ENCODE results near the gene DHRS3.

DHRS3 gene

GRCh38 chr1:12588695-12589094 is 29.3 kb downstream of the DHRS3 start:
- Mint-ChIP-seq H3K36me3 (ENCODE audit: low read depth) (peaks cover 47% of the 10 kb centered on the region), H3K27ac (no peak overlapping the region), H3K4me3 (no peak overlapping the region), H3K9me3 (no peaks in the 10 kb centered on the region), H3K27me3 (no peaks in the 10 kb centered on the region), H3K4me1 (ENCODE audit: low read depth) (peaks cover 21% of the 10 kb centered on the region)
- no peak for DNase-seq

GRCh38 chr1:12587981-12588640 is 29.9 kb downstream of the DHRS3 start:
- no peak overlapping the region for H3K4me3 Mint-ChIP-seq
- no peaks in the 10 kb centered on the region for H3K27me3 Mint-ChIP-seq
- H3K27ac Mint-ChIP-seq = peak overlapping the region; percentile 26
- DNase-seq = no peak
- no peaks in the 10 kb centered on the region for H3K9me3 Mint-ChIP-seq
- H3K36me3 Mint-ChIP-seq (ENCODE audit: low read depth) = peaks cover 44% of the 10 kb centered on the region
- peaks cover 16% of the 10 kb centered on the region for H3K4me1 Mint-ChIP-seq (ENCODE audit: low read depth)

DNA sequence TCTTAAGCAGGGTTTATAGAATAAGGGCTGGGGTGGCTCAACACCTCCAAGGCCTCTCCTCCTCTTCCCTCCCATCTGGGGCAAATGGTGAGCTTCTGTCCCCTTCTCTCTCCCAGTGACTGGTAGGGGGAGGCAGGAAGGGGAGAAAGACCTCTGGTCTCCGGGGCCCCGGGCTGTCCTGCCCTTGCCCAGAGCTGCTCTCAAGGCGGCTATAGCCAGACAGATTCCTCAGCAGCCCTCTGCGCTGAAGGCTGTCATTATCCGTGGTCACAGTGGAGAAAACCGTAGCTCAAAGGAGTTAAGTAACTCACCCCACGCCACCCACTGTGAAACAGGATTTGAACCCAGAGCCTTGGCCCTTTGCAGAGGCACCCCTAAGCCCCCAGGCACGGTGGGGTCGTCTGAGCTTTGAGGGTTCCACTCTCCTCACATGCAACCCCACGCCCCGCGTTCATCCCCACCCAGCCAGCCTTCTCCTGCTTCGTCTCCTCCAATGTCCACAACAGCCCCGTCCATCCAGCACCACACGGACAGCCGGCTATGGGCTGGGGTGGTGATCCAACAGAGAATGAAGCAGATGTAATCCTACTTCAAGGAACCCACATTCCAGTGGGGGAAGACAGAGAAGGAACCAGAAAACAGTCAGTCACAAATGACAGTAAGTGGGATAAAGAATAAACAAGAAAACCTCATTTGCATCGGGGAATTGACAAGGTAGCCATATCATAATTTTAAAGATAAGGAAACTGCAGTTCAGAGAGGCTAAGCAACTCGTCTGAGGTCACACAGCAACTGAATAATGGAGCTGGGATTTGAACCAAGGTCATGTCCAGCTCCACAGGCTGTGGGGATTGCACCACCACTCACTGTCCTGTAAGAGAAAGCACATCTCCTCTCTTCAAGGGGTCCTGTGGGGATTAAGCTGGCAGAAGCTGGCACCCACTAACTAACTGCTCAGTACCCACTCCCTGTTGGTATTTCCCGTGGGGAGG is 31.8 kb downstream of the DHRS3 start:
- Mint-ChIP-seq H3K27ac (peak overlapping the region; percentile 29), H3K9me3 (no peaks in the 10 kb centered on the region)

GRCh38 chr1:12585536-12585935 is 32.5 kb downstream of the DHRS3 start:
- Mint-ChIP-seq H3K27me3 (no peaks in the 10 kb centered on the region), H3K9me3 (no peaks in the 10 kb centered on the region), H3K4me1 (ENCODE audit: low read depth) (peaks cover 14% of the 10 kb centered on the region), H3K27ac (no peak overlapping the region), H3K4me3 (no peak overlapping the region), H3K36me3 (ENCODE audit: low read depth) (peaks cover 34% of the 10 kb centered on the region)
- DNase-seq = no peak

More for the DNA sequence above, 31.8 kb downstream of the DHRS3 start:
- no peak for DNase-seq
- H3K36me3 Mint-ChIP-seq (ENCODE audit: low read depth) = peaks cover 38% of the 10 kb centered on the region
- peaks cover 16% of the 10 kb centered on the region for H3K4me1 Mint-ChIP-seq (ENCODE audit: low read depth)
- H3K27me3 Mint-ChIP-seq = no peaks in the 10 kb centered on the region
- no peak overlapping the region for H3K4me3 Mint-ChIP-seq

DNA sequence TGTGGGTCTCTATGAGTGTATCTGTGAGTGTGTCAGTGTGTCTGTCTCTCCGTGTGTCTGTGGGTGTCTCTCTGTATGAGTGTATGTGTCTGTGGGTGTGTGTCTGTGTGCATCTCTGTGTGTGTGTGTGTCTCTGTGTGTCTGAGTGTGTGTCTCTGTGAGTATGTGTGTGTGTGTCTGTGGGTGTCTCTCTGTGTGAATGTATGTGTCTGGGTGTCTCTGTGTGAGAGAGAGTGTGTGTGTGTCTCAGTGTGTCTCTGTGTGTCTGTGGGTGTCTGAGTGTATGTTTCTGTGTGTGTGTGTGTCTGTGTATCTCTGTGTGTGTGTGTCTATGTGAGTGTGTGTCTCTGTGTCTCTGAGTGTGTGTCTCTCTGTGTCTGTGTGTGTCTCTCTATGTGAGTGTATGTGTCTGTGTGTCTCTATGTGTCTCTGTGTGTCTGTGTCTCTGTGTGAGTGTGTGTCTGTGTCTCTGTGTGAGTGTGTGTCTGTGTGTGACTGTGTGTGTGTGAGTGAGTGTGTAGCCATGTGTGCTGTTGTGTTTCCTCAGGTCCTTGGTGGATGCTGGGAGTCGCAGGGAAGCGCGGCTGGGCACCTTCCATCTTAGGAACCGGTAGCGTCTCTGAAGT is 33.0 kb downstream of the DHRS3 start:
- DNase-seq = no peak
- Mint-ChIP-seq H3K9me3 (no peaks in the 10 kb centered on the region), H3K4me1 (ENCODE audit: low read depth) (peaks cover 14% of the 10 kb centered on the region), H3K36me3 (ENCODE audit: low read depth) (peaks cover 38% of the 10 kb centered on the region), H3K4me3 (no peak overlapping the region), H3K27me3 (no peaks in the 10 kb centered on the region), H3K27ac (no peak overlapping the region)

GRCh38 chr1:12583484-12583883 is 34.5 kb downstream of the DHRS3 start:
- Mint-ChIP-seq H3K4me3 (no peak overlapping the region), H3K27me3 (no peaks in the 10 kb centered on the region), H3K27ac (no peak overlapping the region), H3K4me1 (ENCODE audit: low read depth) (peaks cover 12% of the 10 kb centered on the region), H3K36me3 (ENCODE audit: low read depth) (peaks cover 40% of the 10 kb centered on the region), H3K9me3 (no peaks in the 10 kb centered on the region)
- DNase-seq = no peak

DNA sequence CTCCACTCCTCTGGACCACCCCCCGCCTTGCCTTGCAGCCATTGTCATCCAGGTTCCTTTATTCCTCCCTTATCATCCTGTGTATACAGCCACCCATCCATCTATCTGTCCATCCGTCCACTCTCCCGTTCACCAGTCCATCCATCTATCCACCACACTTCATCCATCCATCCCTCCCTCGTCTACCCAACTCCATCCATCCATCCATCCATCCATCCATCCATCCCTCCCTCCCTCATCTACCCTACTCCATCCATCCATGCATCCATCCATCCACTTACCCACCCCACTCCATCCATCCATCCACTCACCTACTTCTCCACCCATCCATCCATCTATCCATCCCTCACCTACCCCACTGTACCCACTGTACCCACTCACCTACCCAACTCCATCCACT is 35.4 kb downstream of the DHRS3 start:
- H3K4me3 Mint-ChIP-seq = no peak overlapping the region
- no peaks in the 10 kb centered on the region for H3K9me3 Mint-ChIP-seq
- peak overlapping the region; percentile 52 for H3K27ac Mint-ChIP-seq
- peaks cover 4% of the 10 kb centered on the region for H3K4me1 Mint-ChIP-seq (ENCODE audit: low read depth)
- DNase-seq = no peak
- no peaks in the 10 kb centered on the region for H3K27me3 Mint-ChIP-seq
- peaks cover 40% of the 10 kb centered on the region for H3K36me3 Mint-ChIP-seq (ENCODE audit: low read depth)

- Mint-ChIP-seq H3K27me3 (no peaks in the 10 kb centered on the region), H3K36me3 (ENCODE audit: low read depth) (peaks cover 48% of the 10 kb centered on the region), H3K27ac (no peak overlapping the region), H3K9me3 (no peaks in the 10 kb centered on the region), H3K4me1 (ENCODE audit: low read depth) (no peaks in the 10 kb centered on the region), H3K4me3 (no peak overlapping the region)
- no peak for DNase-seq
Measured at GRCh38 chr1:12581179-12581578, 36.8 kb downstream of the DHRS3 start.

DNA sequence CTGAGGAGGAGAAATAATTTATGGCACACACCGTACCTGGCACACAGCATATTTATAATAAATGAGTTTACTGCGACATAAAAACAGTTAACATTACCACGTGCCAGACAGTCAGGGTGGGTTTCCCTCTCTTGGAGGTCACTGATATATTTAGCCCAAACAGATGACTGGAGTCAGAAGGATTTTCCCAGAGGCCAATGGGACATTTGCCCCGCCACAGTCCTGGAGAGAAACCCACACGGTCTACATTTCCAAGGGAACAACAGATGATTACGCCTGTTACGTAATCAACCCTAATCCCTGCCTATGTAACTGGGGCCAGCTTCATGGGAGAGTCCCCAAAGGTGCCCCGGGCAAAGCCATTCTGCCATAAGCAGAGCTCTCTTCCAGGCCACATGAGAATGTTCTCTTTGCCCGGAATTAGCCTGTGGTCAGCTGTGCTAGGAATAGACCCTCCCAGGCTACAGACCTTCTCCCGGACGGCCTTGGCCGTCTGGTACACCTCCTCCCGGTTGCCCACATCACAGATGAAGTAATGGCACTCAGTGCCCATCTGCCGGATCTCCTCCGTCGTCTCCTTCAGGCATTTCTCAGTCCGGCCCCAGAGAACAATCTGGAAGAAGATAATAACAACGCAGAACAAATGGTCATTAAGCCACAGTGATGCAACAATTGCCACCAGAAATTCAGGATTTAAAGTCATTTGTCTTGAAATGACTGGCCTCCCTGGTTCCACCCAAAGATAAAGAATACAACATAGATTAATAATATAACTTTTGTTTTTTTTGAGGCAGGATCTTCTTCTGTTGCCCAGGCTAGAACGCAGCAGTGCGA is 37.7 kb downstream of the DHRS3 start:
- H3K27me3 Mint-ChIP-seq = no peaks in the 10 kb centered on the region
- no peaks in the 10 kb centered on the region for H3K4me1 Mint-ChIP-seq (ENCODE audit: low read depth)
- H3K27ac Mint-ChIP-seq = no peak overlapping the region
- H3K36me3 Mint-ChIP-seq (ENCODE audit: low read depth) = peaks cover 50% of the 10 kb centered on the region
- no peak for DNase-seq
- no peak overlapping the region for H3K4me3 Mint-ChIP-seq
- no peaks in the 10 kb centered on the region for H3K9me3 Mint-ChIP-seq

- Mint-ChIP-seq H3K4me3 (no peak overlapping the region), H3K27ac (no peak overlapping the region), H3K27me3 (no peaks in the 10 kb centered on the region), H3K4me1 (ENCODE audit: low read depth) (no peaks in the 10 kb centered on the region), H3K36me3 (ENCODE audit: low read depth) (peaks cover 61% of the 10 kb centered on the region), H3K9me3 (no peaks in the 10 kb centered on the region)
- DNase-seq = no peak
Measured at GRCh38 chr1:12578860-12579422, 39.1 kb downstream of the DHRS3 start.

- Mint-ChIP-seq H3K36me3 (ENCODE audit: low read depth) (peaks cover 76% of the 10 kb centered on the region), H3K27ac (no peak overlapping the region), H3K4me1 (ENCODE audit: low read depth) (peaks cover 6% of the 10 kb centered on the region), H3K27me3 (no peaks in the 10 kb centered on the region), H3K9me3 (no peaks in the 10 kb centered on the region), H3K4me3 (no peak overlapping the region)
- no peak for DNase-seq
Measured at GRCh38 chr1:12577020-12577419, 41.0 kb downstream of the DHRS3 start.

DNA sequence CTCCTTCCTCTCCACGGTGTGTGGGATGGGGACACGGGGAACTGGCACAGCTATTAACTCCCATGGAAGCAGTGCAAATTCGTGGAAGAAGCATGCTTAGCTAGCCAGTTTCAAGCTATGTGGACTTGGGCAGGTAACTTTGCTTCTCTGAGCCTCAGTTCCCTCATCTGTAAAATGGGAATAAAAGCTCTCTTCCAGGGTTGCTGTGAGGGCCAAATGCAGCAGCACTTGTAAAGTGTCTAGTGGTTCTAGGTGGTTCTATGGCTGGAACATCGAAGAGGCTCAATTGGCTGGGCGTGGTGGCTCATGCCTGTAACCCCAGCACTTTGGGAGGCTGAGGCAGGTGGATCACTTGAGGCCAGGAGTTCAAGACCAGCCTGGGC is 43.3 kb downstream of the DHRS3 start:
- no peak for DNase-seq
- no peaks in the 10 kb centered on the region for H3K9me3 Mint-ChIP-seq

DNA sequence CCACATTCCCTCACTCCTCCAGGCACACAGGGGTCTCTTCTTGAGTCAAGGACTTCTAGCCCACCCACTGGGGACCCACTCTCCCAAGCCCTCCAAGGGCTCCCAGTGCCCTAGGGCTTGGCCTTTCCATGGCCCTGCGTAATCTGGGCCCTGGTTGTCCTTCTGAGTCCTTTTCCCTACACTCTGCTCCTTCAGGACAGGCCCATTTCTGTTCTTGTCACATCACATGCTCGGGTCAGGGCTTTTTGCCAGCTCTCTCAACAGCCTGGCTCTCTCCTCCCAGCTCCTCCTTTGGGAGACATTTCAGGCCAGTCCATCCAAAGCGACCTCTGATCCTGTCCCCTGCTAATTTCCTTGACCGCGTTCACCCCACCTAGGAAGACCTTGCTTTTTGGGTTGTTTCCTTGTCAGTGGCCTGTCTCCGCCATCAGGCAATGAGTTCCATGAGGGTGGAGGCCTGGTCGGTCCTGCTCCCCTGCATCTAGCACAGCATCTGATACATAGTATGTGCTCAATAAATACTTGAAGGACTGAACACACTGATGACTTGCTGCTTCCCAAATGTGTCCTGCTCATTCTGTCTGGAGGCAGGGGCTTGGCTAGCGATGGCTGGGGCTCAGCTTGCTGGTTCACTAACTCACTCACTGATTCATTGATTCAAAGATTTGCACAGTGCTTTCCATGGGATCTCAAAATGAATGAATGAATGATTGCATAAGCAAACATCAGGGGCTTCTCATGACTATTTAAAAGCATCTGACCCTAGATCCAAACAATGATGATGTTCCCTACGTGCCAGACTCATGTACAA is 44.8 kb downstream of the DHRS3 start:
- peaks cover 6% of the 10 kb centered on the region for H3K4me1 Mint-ChIP-seq (ENCODE audit: low read depth)
- H3K36me3 Mint-ChIP-seq (ENCODE audit: low read depth) = peaks cover 76% of the 10 kb centered on the region
- H3K4me3 Mint-ChIP-seq = no peak overlapping the region
- DNase-seq = no peak
- peak overlapping the region; percentile 76 for H3K27ac Mint-ChIP-seq
- H3K9me3 Mint-ChIP-seq = no peaks in the 10 kb centered on the region
- H3K27me3 Mint-ChIP-seq = no peaks in the 10 kb centered on the region

More for the DNA sequence above, 43.3 kb downstream of the DHRS3 start:
- no peak overlapping the region for H3K27ac Mint-ChIP-seq
- peaks cover 6% of the 10 kb centered on the region for H3K4me1 Mint-ChIP-seq (ENCODE audit: low read depth)
- no peak overlapping the region for H3K4me3 Mint-ChIP-seq
- peaks cover 80% of the 10 kb centered on the region for H3K36me3 Mint-ChIP-seq (ENCODE audit: low read depth)
- H3K27me3 Mint-ChIP-seq = no peaks in the 10 kb centered on the region
